HG03045 (cell line): ENCODE results near the gene PGM5.
"Not testable (repeated sequence)": the region's sequence is repeated elsewhere in the genome, so short reads cannot be mapped to it uniquely, and the experiment has no call there.

Experiments used
- ATAC-seq: cut with Tn5 transposase; IDR thresholded peaks from one replicate; pipeline ENCODE4 v1.9.1; 2021; ENCODE audit warnings: mild to moderate bottlenecking, moderate library complexity; ENCODE audit not compliant: unreplicated experiment

Gene PGM5

GRCh38 chr9:68356380-68357118 is at the start of gene PGM5:
Gene PGM5, plus strand, starts transcription at chr9:68356611. Its CDS starts 517 bp downstream, at chr9:68357128.
- not testable (repeated sequence) for ATAC-seq

GRCh38 chr9:68307127-68307526 is 49.3 kb upstream of the PGM5 start:
- ATAC-seq: not testable (repeated sequence)

- not testable (repeated sequence) for ATAC-seq
Measured at GRCh38 chr9:68307654-68308053, 48.8 kb upstream of the PGM5 start.

GRCh38 chr9:68311208-68311607 is 45.2 kb upstream of the PGM5 start:
- ATAC-seq: not testable (repeated sequence)

- not testable (repeated sequence) for ATAC-seq
Measured at GRCh38 chr9:68318209-68318608, 38.2 kb upstream of the PGM5 start.

GRCh38 chr9:68323749-68324148 is 32.7 kb upstream of the PGM5 start:
- not testable (repeated sequence) for ATAC-seq

GRCh38 chr9:68324518-68324917 is 31.9 kb upstream of the PGM5 start:
- not testable (repeated sequence) for ATAC-seq

GRCh38 chr9:68329106-68329505 is 27.3 kb upstream of the PGM5 start:
- ATAC-seq: not testable (repeated sequence)

- ATAC-seq: not testable (repeated sequence)
Measured at GRCh38 chr9:68330531-68331173, 25.8 kb upstream of the PGM5 start.

GRCh38 chr9:68332122-68332521 is 24.3 kb upstream of the PGM5 start:
- ATAC-seq: not testable (repeated sequence)

GRCh38 chr9:68335935-68336334 is 20.5 kb upstream of the PGM5 start:
- ATAC-seq: not testable (repeated sequence)

- ATAC-seq: not testable (repeated sequence)
Measured at GRCh38 chr9:68336639-68337339, 19.6 kb upstream of the PGM5 start.

GRCh38 chr9:68338000-68338399 is 18.4 kb upstream of the PGM5 start:
- not testable (repeated sequence) for ATAC-seq

GRCh38 chr9:68342265-68343025 is 14.0 kb upstream of the PGM5 start:
- not testable (repeated sequence) for ATAC-seq

- not testable (repeated sequence) for ATAC-seq
Measured at GRCh38 chr9:68343242-68343641, 13.2 kb upstream of the PGM5 start.

- ATAC-seq: not testable (repeated sequence)
Measured at GRCh38 chr9:68343992-68344391, 12.4 kb upstream of the PGM5 start.

GRCh38 chr9:68351689-68352088 is 4.7 kb upstream of the PGM5 start:
- ATAC-seq: not testable (repeated sequence)

- not testable (repeated sequence) for ATAC-seq
Measured at GRCh38 chr9:68355993-68356379, 425 bp upstream of the PGM5 start.

- not testable (repeated sequence) for ATAC-seq
Measured at GRCh38 chr9:68357119-68357714, 806 bp downstream of the PGM5 start.

- ATAC-seq: not testable (repeated sequence)
Measured at GRCh38 chr9:68366933-68367547, 10.6 kb downstream of the PGM5 start.
